Peyer's patch (tissue), 4 donors: ENCODE measurements around the gene FNDC3B. TPM values are rescaled to one million over a fixed set of nuclear protein-coding genes. Genes with fewer than 3 reads are reported as not detected.

Experiments
- DNase-seq, 3 donors: peaks; one replicate each; pipeline ENCODE4 v3.0.0-alpha.2; 2017 to 2019
- H3K27ac ChIP-seq, 4 donors: fragments of 200-600 bp; sonication (generic); one replicate each; pipeline ENCODE4 v1.5.1; 2016 to 2019
- H3K27me3 ChIP-seq, 2 donors: fragments of 200-600 bp; sonication (generic); one replicate each; pipeline ENCODE4 v1.5.1; 2019
- H3K36me3 ChIP-seq, 3 donors: fragments of 200-600 bp; sonication (generic); one replicate each; pipeline ENCODE4 v1.5.1; 2016 to 2019
- H3K4me1 ChIP-seq, 4 donors: fragments of 200-600 bp; sonication (generic); one replicate each; pipeline ENCODE4 v1.5.1; 2016 to 2019
- H3K4me3 ChIP-seq, 4 donors: fragments of 200-600 bp; sonication (generic); 1 replicate in 3 of 4; 2 replicates in 1 of 4; pipeline ENCODE4 v1.5.1; 2016 to 2019; ENCODE audit warnings: mild to moderate bottlenecking in 1 of 4
- H3K9me3 ChIP-seq, 4 donors: fragments of 200-600 bp; sonication (generic); one replicate each; pipeline ENCODE4 v1.5.1; 2016 to 2019; ENCODE audit warnings: mild to moderate bottlenecking in 1 of 4
- CTCF ChIP-seq, 6 experiments: fragments of 450-650 bp in 4 of 6; fragments of 200-600 bp in 2 of 6; sonication (generic) in 1 of 6; IDR thresholded peaks; one replicate each; pipeline ENCODE4 v1.5.1; 2017 to 2019; ENCODE audit warnings: antibody characterized with exemption in 6 of 6, mild to moderate bottlenecking in 3 of 6, moderate library complexity in 1 of 6
- POLR2A ChIP-seq, 2 donors: fragments of 450-650 bp; IDR thresholded peaks; one replicate each; pipeline ENCODE4 v1.5.1; 2017; ENCODE audit warnings: antibody characterized with exemption in 2 of 2, mild to moderate bottlenecking in 2 of 2, moderate library complexity in 2 of 2
- total RNA-seq, 4 donors: library from RNA; depleted of rRNA; stranded (reverse); fragments of >200 nt; gene quantifications; one replicate each; pipeline ENCODE4 v1.1.0, GENCODE V29; 2016

FNDC3B gene
- total RNA-seq, 4 donors from 2014 or later: 28.7 to 74.3 (median 54.6) TPM

GRCh38 chr3:172104471-172105072 lies 65.2 kb downstream of the FNDC3B start:
- Histone ChIP-seq H3K4me1 (peaks cover 0 to 4% (median 0%) of the 10 kb centered on the region in 4 donors), H3K36me3 (no peaks in the 10 kb centered on the region), H3K27ac (no peak overlapping the region), H3K4me3 (no peak overlapping the region), H3K9me3 (no peaks in the 10 kb centered on the region), H3K27me3 (no peaks in the 10 kb centered on the region)
- TF ChIP-seq CTCF (IDR thresholded peaks at IDR 0.05) (no peak), POLR2A (IDR thresholded peaks at IDR 0.05) (no peak)
- DNase-seq: no peak

GRCh38 chr3:172106037-172106954 lies 66.9 kb downstream of the FNDC3B start:
- Histone ChIP-seq H3K27ac (peak overlapping the region in 1 of 4 donors; percentile 32), H3K9me3 (no peaks in the 10 kb centered on the region), H3K36me3 (no peaks in the 10 kb centered on the region), H3K4me1 (peaks cover 0 to 4% (median 0%) of the 10 kb centered on the region in 4 donors), H3K27me3 (no peaks in the 10 kb centered on the region), H3K4me3 (no peak overlapping the region)
- no peak for DNase-seq
- no peak for TF ChIP-seq POLR2A (IDR thresholded peaks at IDR 0.05)
- no peak for TF ChIP-seq CTCF (IDR thresholded peaks at IDR 0.05)

- peaks cover 0 to 4% (median 0%) of the 10 kb centered on the region in 4 donors for H3K4me1 ChIP-seq
Measured at GRCh38 chr3:172106989-172107388, 67.6 kb downstream of the FNDC3B start.

GRCh38 chr3:172107403-172107802 lies 68.0 kb downstream of the FNDC3B start:
- DNase-seq: peak in 2 of 3 donors; percentile 34 to 62
- H3K27ac ChIP-seq: peak overlapping the region in 3 of 4 donors; percentile 9 to 38 (median 21)
- H3K36me3 ChIP-seq: no peaks in the 10 kb centered on the region
- no peaks in the 10 kb centered on the region for H3K9me3 ChIP-seq
- H3K4me1 ChIP-seq: peaks cover 0 to 4% (median 0%) of the 10 kb centered on the region in 4 donors
- no peaks in the 10 kb centered on the region for H3K27me3 ChIP-seq
- no peak overlapping the region for H3K4me3 ChIP-seq
- peak in 2 of 6 experiments; percentile 17 to 19 for TF ChIP-seq CTCF (IDR thresholded peaks at IDR 0.05)
- no peak for TF ChIP-seq POLR2A (IDR thresholded peaks at IDR 0.05)

More at GRCh38 chr3:172106989-172107388, 67.6 kb downstream of the FNDC3B start:
- Histone ChIP-seq H3K27ac (peak overlapping the region in 3 of 4 donors; percentile 9 to 38 (median 21)), H3K36me3 (no peaks in the 10 kb centered on the region), H3K4me3 (no peak overlapping the region), H3K27me3 (no peaks in the 10 kb centered on the region), H3K9me3 (no peaks in the 10 kb centered on the region)
- peak in 2 of 3 donors; percentile 75 to 83 for DNase-seq
- TF ChIP-seq CTCF (IDR thresholded peaks at IDR 0.05) (no peak), POLR2A (IDR thresholded peaks at IDR 0.05) (no peak)

- no peak overlapping the region for H3K27ac ChIP-seq
- no peaks in the 10 kb centered on the region for H3K27me3 ChIP-seq
- TF ChIP-seq CTCF (IDR thresholded peaks at IDR 0.05) (no peak), POLR2A (IDR thresholded peaks at IDR 0.05) (no peak)
- peaks cover 0 to 19% (median 0%) of the 10 kb centered on the region in 3 donors for H3K36me3 ChIP-seq
- H3K9me3 ChIP-seq: no peaks in the 10 kb centered on the region
- H3K4me3 ChIP-seq: no peak overlapping the region
- peaks cover 0 to 4% (median 0%) of the 10 kb centered on the region in 4 donors for H3K4me1 ChIP-seq
- no peak for DNase-seq
Measured at GRCh38 chr3:172110127-172110779, 70.9 kb downstream of the FNDC3B start.
